Peyer's patch (tissue), 4 donors: Measurements from ENCODE around the gene CELSR3.

Source experiments
- POLR2A ChIP-seq, 2 donors: fragments of 450-650 bp; IDR thresholded peaks; one replicate each; pipeline ENCODE4 v1.5.1; 2017; ENCODE audit warnings: antibody characterized with exemption in 2 of 2, mild to moderate bottlenecking in 2 of 2, moderate library complexity in 2 of 2
- TF ChIP-seq, protein P1 (sequence below), 6 experiments: fragments of 450-650 bp in 4 of 6; fragments of 200-600 bp in 2 of 6; sonication (generic) in 1 of 6; IDR thresholded peaks; one replicate each; pipeline ENCODE4 v1.5.1; 2017 to 2019; ENCODE audit warnings: antibody characterized with exemption in 6 of 6, mild to moderate bottlenecking in 3 of 6, moderate library complexity in 1 of 6

DNA sequence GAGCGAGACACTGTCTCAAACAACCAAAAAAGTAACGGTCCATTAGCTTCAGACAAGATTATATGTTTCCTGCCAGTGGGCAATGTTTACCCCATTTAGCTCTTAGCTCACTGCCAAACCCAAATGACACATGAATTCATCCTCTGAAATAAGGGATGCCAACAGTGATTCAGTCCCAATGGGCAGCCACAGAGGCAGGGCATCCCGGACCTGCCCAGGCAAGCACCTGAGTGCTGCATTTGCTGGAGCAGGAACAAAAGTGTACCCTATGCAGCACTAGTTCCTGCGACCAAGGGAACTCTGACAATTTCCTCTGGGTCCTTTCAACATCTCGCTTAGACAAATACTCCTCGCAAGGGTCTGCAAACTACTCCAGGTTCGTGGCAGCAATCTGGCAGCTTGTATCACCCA, 46.4 kb upstream of the CELSR3 start:
- TF ChIP-seq, protein P1, sequence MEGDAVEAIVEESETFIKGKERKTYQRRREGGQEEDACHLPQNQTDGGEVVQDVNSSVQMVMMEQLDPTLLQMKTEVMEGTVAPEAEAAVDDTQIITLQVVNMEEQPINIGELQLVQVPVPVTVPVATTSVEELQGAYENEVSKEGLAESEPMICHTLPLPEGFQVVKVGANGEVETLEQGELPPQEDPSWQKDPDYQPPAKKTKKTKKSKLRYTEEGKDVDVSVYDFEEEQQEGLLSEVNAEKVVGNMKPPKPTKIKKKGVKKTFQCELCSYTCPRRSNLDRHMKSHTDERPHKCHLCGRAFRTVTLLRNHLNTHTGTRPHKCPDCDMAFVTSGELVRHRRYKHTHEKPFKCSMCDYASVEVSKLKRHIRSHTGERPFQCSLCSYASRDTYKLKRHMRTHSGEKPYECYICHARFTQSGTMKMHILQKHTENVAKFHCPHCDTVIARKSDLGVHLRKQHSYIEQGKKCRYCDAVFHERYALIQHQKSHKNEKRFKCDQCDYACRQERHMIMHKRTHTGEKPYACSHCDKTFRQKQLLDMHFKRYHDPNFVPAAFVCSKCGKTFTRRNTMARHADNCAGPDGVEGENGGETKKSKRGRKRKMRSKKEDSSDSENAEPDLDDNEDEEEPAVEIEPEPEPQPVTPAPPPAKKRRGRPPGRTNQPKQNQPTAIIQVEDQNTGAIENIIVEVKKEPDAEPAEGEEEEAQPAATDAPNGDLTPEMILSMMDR (IDR thresholded peaks at IDR 0.05), result no peak
- no peak for TF ChIP-seq POLR2A (IDR thresholded peaks at IDR 0.05)
